K562 (cell line): ENCODE results near the gene BRF1. TPM values are rescaled to one million over a fixed set of nuclear protein-coding genes. Genes with fewer than 3 reads are reported as not detected.

Experiments used
- ATAC-seq: fragments of 200-7000 bp; cut with Tn5 transposase; 3 replicates; pipeline ENCODE4 v1.9.1; 2020; ENCODE audit warnings: moderate library complexity
- BruUV-seq: library from RNA; stranded (reverse); fragments of 400-500 nt; replicated peaks from 2 replicates; lab custom pipeline; 2021; lab: Mats Ljungman, UMichigan
- CTCF ChIA-PET: fragments of 300-600 bp; formaldehyde crosslinking; extraction: SDS; loops from one replicate; lab custom pipeline; 2021; ENCODE audit warnings: low intra/inter-chr PET ratio; lab: Yijun Ruan, JAX
- POLR2A ChIA-PET: fragments of 300-600, 350-650 bp; sonication (Branson Sonifier 250); formaldehyde crosslinking; extraction: SDS; loops from one replicate; lab custom pipeline; 2021; ENCODE audit warnings: antibody characterized with exemption, inconsistent platforms; lab: Yijun Ruan, JAX
- DNase-seq, 4 experiments: peaks; one replicate each; pipeline versions ENCODE4 v3.0.0 to v3.0.0-alpha.2; 2011 to 2018; ENCODE audit warnings: low spot score in 3 of 4, mixed read lengths in 3 of 4; ENCODE audit errors: extremely low read depth in 1 of 4
- FAIRE-seq: peaks from 2 replicates; lab custom pipeline; 2011; peaks lifted over from hg19 to GRCh38; lab: Jason Lieb, UNC
- H2AFZ ChIP-seq: 2 replicates; pipeline ENCODE4 v1.6.0; 2011; ENCODE audit warnings: low read depth, low read length, control low read depth, inconsistent platforms
- H3K27ac ChIP-seq: fragments of 200-600 bp; 3 replicates; pipeline ENCODE4 v1.8.0; 2011; ENCODE audit warnings: low read depth, mild to moderate bottlenecking, control low read depth, inconsistent platforms, low read length, moderate library complexity, mixed read lengths; ENCODE audit errors: extremely low read depth
- H3K27me3 ChIP-seq, 2 experiments: fragments of 300-600 bp in 1 of 2; 2 replicates in 1 of 2; 3 replicates in 1 of 2; pipeline versions ENCODE4 v1.6.0 to v1.8.0; 2011; ENCODE audit warnings: inconsistent platforms in 2 of 2, low read length in 2 of 2, mild to moderate bottlenecking in 1 of 2, mixed read lengths in 1 of 2, moderate library complexity in 1 of 2; ENCODE audit not compliant: control insufficient read depth in 2 of 2, insufficient read depth in 2 of 2
- H3K36me3 ChIP-seq: fragments of 300-600 bp; 3 replicates; pipeline ENCODE4 v1.8.0; 2011; ENCODE audit warnings: mild to moderate bottlenecking, low read length, inconsistent platforms; ENCODE audit not compliant: control insufficient read depth, insufficient read depth
- H3K4me1 ChIP-seq, 2 experiments: fragments of 200-600 bp in 1 of 2; replicated peaks in 1 of 2; 2 replicates in 1 of 2; 3 replicates in 1 of 2; pipeline versions ENCODE4 v1.5.1 to v1.8.0; 2011; ENCODE audit warnings: inconsistent platforms in 2 of 2, low read length in 2 of 2, mild to moderate bottlenecking in 1 of 2, mixed read lengths in 1 of 2, moderate library complexity in 1 of 2; ENCODE audit not compliant: control insufficient read depth in 2 of 2, insufficient read depth in 2 of 2
- H3K4me2 ChIP-seq: 2 replicates; pipeline ENCODE4 v1.6.1; 2011; ENCODE audit warnings: low read length, control low read depth, inconsistent platforms, mixed read lengths; ENCODE audit not compliant: insufficient read depth
- H3K4me3 ChIP-seq: fragments of 200-600 bp; sonication (generic), shearing (Covaris generic); 2 replicates; pipeline ENCODE4 v1.5.1; 2016; ENCODE audit warnings: control low read depth, inconsistent platforms
- H3K79me2 ChIP-seq: fragments of 200-600 bp; 3 replicates; pipeline ENCODE4 v1.8.0; 2011; ENCODE audit warnings: low read length, inconsistent platforms; ENCODE audit not compliant: control insufficient read depth, insufficient read depth
- H3K9ac ChIP-seq, 2 experiments: 2 replicates each; pipeline versions ENCODE4 v1.6.0 to v1.6.1; 2011; ENCODE audit warnings: low read depth in 2 of 2, low read length in 2 of 2, control low read depth in 1 of 2, inconsistent platforms in 1 of 2, mild to moderate bottlenecking in 1 of 2, mixed read lengths in 1 of 2; ENCODE audit not compliant: insufficient read depth in 1 of 2
- H3K9me1 ChIP-seq: one replicate; pipeline ENCODE4 v1.6.0; 2011; ENCODE audit warnings: inconsistent platforms, mild to moderate bottlenecking, low read length, moderate library complexity; ENCODE audit not compliant: control insufficient read depth, insufficient read depth
- H3K9me3 ChIP-seq: replicated peaks from 2 replicates; pipeline ENCODE4 v1.5.1; 2011; ENCODE audit warnings: low read depth, low read length, inconsistent platforms; ENCODE audit not compliant: control insufficient read depth, insufficient read depth
- H4K20me1 ChIP-seq: replicated peaks from 2 replicates; pipeline ENCODE4 v1.6.1; 2011; ENCODE audit warnings: low read length, inconsistent platforms, mixed read lengths; ENCODE audit not compliant: control insufficient read depth, insufficient read depth
- ZNF274 ChIP-seq: IDR thresholded peaks from 2 replicates; pipeline ENCODE4 v1.6.1; 2011; ENCODE audit warnings: low read depth, mild to moderate bottlenecking, low read length, moderate library complexity, borderline replicate concordance
- ZNF280A ChIP-seq: fragments of 450-650 bp; IDR thresholded peaks from 2 replicates; pipeline ENCODE4 v1.6.1; 2018; ENCODE audit warnings: mild to moderate bottlenecking, low read depth; ENCODE audit not compliant: partially characterized antibody
- WGBS: fragments of 100-300 bp; shearing (Covaris generic); methylation state at CpG from one replicate; pipeline ENCODE4 v1.1.6; 2016; ENCODE audit warnings: low coverage, mixed read lengths; ENCODE audit not compliant: insufficient coverage; ENCODE audit errors: missing lambda C conversion rate; 5-methylcytosine and 5-hydroxymethylcytosine counted together
- in situ Hi-C: fragments of 300-500 bp; cut with MboI; formaldehyde crosslinking; loops from 4 replicates; pipeline ENCODE4 v1.15.0; 2018; ENCODE audit warnings: inconsistent platforms, mixed read lengths
- intact Hi-C: fragments of 100-400 bp; cut with micrococcal nuclease; formaldehyde crosslinking; loops from 2 replicates; pipeline ENCODE4 v1.14.2; 2022
- polyA plus RNA-seq, 8 experiments: library from polyadenylated mRNA; depleted of rRNA in 4 of 8; stranded (reverse) in 5 of 8; unstranded in 3 of 8; fragments of >200 nt; fragmentation: Nextera tagmentation in 2 of 8; fragmentation: Illumina TruSeq in 1 of 8; extraction: Ambion mirVana in 2 of 8; extraction: Trizol in 1 of 8; gene quantifications; 2 replicates each; pipeline versions ENCODE4 v1.2.1 to v1.2.3, GENCODE V29; 2011 to 2014; ENCODE audit warnings: inconsistent platforms in 1 of 8, missing spikeins in 1 of 8
- total RNA-seq, 7 experiments: library from RNA; depleted of rRNA in 6 of 7; stranded (reverse); fragments of >200 nt in 6 of 7; fragmentation: Illumina TruSeq in 2 of 7; extraction: Trizol in 2 of 7; gene quantifications; 2 replicates each; pipeline versions ENCODE4 v1.2.1 to v1.2.3, GENCODE V29; 2011 to 2021; ENCODE audit warnings: low replicate concordance in 1 of 7
- TF ChIP-seq, protein P1 (sequence below), 3 experiments: fragments of 200-800 bp in 1 of 3; sonication (Bioruptor generic) in 1 of 3; sonication (generic) in 1 of 3; formaldehyde crosslinking in 1 of 3; IDR thresholded peaks; 2 replicates each; pipeline versions ENCODE4 v1.6.1 to v1.8.0; 2016 to 2022; ENCODE audit warnings: mild to moderate bottlenecking in 2 of 3, missing compliant biosample characterization in 2 of 3, missing genetic modification characterization in 2 of 3, missing genetic modification reagents in 1 of 3

Gene BRF1
- total and polyA plus RNA-seq, 9 of the 15 experiments (the other 6 are each of a cell fraction or from before 2014, with no cell fraction given) = 0.14 to 24.6 (median 8.2) TPM

DNA sequence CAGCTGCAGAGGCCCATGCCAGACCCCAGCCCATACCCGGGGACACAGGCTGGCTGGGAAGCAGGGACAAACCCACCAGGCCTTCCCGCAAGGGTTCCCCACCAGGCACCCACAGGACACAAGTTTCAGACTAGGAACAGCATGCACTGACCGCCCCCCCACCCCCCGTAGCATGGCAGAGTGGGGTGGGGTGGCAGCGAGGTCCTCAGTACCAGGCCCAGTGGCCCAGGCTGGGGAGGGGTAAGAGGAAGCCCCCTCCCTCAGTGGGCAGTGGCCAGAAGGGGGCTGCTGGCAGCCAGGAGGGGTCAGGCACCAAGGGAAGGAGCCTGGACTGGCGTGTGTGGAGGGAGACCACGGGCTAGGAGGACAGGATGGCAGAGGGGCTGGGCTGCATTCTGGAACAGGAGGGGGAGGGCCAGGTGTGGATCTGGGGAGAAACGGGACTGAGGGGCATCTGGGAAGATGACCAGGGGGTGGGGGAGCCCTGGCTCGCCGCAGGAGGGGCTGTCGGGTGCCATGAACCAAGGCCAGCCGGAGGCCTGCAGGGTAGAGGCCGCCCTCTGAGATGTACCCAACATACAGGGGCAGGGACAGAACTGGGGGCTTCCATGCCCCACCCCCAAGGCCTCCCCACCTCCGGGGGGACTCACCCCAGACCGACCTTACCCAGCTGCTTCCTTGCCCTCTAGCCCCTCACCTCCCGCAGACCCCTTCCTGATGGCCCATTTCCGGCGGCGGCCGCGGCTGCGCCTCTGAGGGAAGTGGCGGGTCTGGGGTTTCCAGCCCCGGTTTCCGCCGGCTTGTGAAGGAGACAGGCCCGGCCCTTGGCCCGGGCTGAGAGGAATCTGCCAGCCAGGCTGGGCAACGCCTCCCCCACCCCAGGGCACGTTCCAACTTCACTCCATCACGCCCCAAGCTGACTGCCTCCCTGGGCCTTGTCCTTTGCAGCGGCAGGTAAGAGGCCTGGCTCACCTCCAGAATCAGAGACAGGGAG, 126.6 kb downstream of the BRF1 start:
- CTCF ChIA-PET = no interaction called here
- intact Hi-C loops (no loop called here), in situ Hi-C loops (no loop called here)
- TF ChIP-seq ZNF280A = no peak
- TF ChIP-seq ZNF274 = no peak
- TF ChIP-seq, protein P1, sequence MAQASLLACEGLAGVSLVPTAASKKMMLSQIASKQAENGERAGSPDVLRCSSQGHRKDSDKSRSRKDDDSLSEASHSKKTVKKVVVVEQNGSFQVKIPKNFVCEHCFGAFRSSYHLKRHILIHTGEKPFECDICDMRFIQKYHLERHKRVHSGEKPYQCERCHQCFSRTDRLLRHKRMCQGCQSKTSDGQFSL (CRISPR knock-in tag; IDR thresholded peaks at IDR 0.05) = peak; percentile 46; the same call in 1 of the 2 replicates
- TF ChIP-seq, protein P1 (tag; IDR thresholded peaks at IDR 0.05) = no peak
- FAIRE-seq (no peak), ATAC-seq (no peak), DNase-seq (no peak)
- no peaks in the 10 kb centered on the region for H3K27me3 ChIP-seq
- no peak overlapping the region for H3K4me3 ChIP-seq
- no TSS peak for BruUV-seq
- H3K4me2 ChIP-seq = no peak overlapping the region
- no peak overlapping the region for H2AFZ ChIP-seq
- no peaks in the 10 kb centered on the region for H3K36me3 ChIP-seq
- peaks cover 2 to 78% of the 10 kb centered on the region in 2 experiments; a peak in 3 of 5 replicates for H3K4me1 ChIP-seq
- no peaks in the 10 kb centered on the region for H3K9me3 ChIP-seq
- 54% methylated on average over 8 of the region's 32 CpGs for WGBS
- no peaks in the 10 kb centered on the region for H3K79me2 ChIP-seq
- H3K27ac ChIP-seq = no peak overlapping the region
- H3K9ac ChIP-seq = no peak overlapping the region; a peak in 1 of 4 replicates
- H3K9me1 ChIP-seq = no peaks in the 10 kb centered on the region
- H4K20me1 ChIP-seq = no peaks in the 10 kb centered on the region; the same call in 1 of the 2 replicates
- POLR2A ChIA-PET = no interaction called here
